ENCODE data around the gene VPS39.

Gene VPS39

DNA sequence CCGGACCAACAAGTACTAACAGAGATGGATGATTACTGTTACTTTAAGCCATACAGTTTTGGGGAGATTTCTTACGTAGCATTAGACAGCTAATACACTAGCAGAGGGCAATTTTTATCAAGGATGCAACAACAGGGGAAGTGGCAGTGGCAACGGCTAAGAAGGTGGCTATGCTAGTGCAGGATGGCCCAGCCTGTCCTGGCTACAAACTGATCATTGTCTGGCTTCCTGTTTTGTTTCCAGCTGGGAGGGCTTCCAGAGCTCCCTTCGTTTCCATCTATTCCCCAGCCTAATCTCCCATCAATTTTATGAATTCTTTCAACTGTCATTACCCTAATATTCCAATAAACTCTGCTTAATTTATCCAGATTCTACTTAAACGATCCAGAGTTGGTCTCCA is 35.6 kb downstream of the VPS39 start:
- TF ChIP-seq EZH2phosphoT487 (IDR thresholded peaks at IDR 0.05; ENCODE audit: borderline replicate concordance) (no peak), CTCF (conservative IDR thresholded peaks at IDR 0.05; ENCODE audit: low read length) (no peak)
- H3K36me3 ChIP-seq (ENCODE audit: insufficient read depth, low read length): peaks cover 68% of the 10 kb centered on the region; the same call in 1 of the 2 replicates
- H2AFZ ChIP-seq (ENCODE audit: low read length): no peak overlapping the region
- no peak overlapping the region for H3K4me3 ChIP-seq (ENCODE audit: low read length, poor library complexity, severe bottlenecking)
- H3K27me3 ChIP-seq (ENCODE audit: insufficient read depth, low read length, poor library complexity, severe bottlenecking): no peaks in the 10 kb centered on the region
- H3K4me1 ChIP-seq (ENCODE audit: insufficient read depth, low read length, poor library complexity, severe bottlenecking): no peaks in the 10 kb centered on the region
- no peaks in the 10 kb centered on the region for H3K9me3 ChIP-seq (ENCODE audit: insufficient read depth, low read depth, low read length)
- H3K79me2 ChIP-seq (ENCODE audit: insufficient read depth, low read length): no peaks in the 10 kb centered on the region
- H4K20me1 ChIP-seq (ENCODE audit: insufficient read depth, low read length, poor library complexity, severe bottlenecking): no peaks in the 10 kb centered on the region
- H3K9me2 ChIP-seq (replicated peaks; ENCODE audit: low read depth, low read length): no peaks in the 10 kb centered on the region
- no peak overlapping the region for H3K4me2 ChIP-seq (ENCODE audit: low read depth, low read length, poor library complexity, severe bottlenecking)
- no peak overlapping the region for H3K9ac ChIP-seq (ENCODE audit: low read depth, low read length, poor library complexity, severe bottlenecking)
- no peaks in the 10 kb centered on the region for H3F3A ChIP-seq (ENCODE audit: low read depth)

DNA sequence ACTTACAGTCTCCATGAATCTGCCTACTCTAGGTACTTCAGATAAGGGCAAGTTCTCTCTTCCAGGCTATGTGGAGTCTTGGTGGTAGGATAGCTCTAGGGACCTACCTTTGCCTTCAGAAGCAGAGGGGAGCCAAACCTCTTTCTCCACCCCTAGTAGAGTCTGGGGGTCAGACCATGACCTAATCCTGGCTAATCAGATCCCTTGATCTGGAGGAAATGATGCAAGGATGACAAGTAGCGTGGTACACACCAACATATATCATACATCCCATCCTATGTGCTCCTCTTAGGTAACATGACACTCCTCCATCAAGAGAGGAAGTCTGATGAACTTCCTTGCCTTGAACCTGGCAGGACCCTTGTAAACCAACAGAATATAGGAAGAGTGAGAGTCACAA is 36.3 kb downstream of the VPS39 start:
- TF ChIP-seq EZH2phosphoT487 (IDR thresholded peaks at IDR 0.05; ENCODE audit: borderline replicate concordance): no peak
- no peak for TF ChIP-seq CTCF (conservative IDR thresholded peaks at IDR 0.05; ENCODE audit: low read length)
- Histone ChIP-seq H3K9me3 (ENCODE audit: insufficient read depth, low read depth, low read length) (no peaks in the 10 kb centered on the region), H3K4me2 (ENCODE audit: low read depth, low read length, poor library complexity, severe bottlenecking) (no peak overlapping the region), H3K27me3 (ENCODE audit: insufficient read depth, low read length, poor library complexity, severe bottlenecking) (no peaks in the 10 kb centered on the region), H3K9me2 (replicated peaks; ENCODE audit: low read depth, low read length) (no peaks in the 10 kb centered on the region), H3K9ac (ENCODE audit: low read depth, low read length, poor library complexity, severe bottlenecking) (no peak overlapping the region), H3K4me1 (ENCODE audit: insufficient read depth, low read length, poor library complexity, severe bottlenecking) (no peaks in the 10 kb centered on the region), H3K36me3 (ENCODE audit: insufficient read depth, low read length) (peaks cover 72% of the 10 kb centered on the region; the same call in 1 of the 2 replicates), H2AFZ (ENCODE audit: low read length) (no peak overlapping the region), H4K20me1 (ENCODE audit: insufficient read depth, low read length, poor library complexity, severe bottlenecking) (no peaks in the 10 kb centered on the region), H3F3A (ENCODE audit: low read depth) (no peaks in the 10 kb centered on the region), H3K79me2 (ENCODE audit: insufficient read depth, low read length) (no peaks in the 10 kb centered on the region), H3K4me3 (ENCODE audit: low read length, poor library complexity, severe bottlenecking) (no peak overlapping the region)

- no peaks in the 10 kb centered on the region for H4K20me1 ChIP-seq (ENCODE audit: insufficient read depth, low read length, poor library complexity, severe bottlenecking)
- TF ChIP-seq EZH2phosphoT487 (IDR thresholded peaks at IDR 0.05; ENCODE audit: borderline replicate concordance) (no peak), CTCF (conservative IDR thresholded peaks at IDR 0.05; ENCODE audit: low read length) (no peak)
- no peaks in the 10 kb centered on the region for H3K79me2 ChIP-seq (ENCODE audit: insufficient read depth, low read length)
- no peaks in the 10 kb centered on the region for H3K9me3 ChIP-seq (ENCODE audit: insufficient read depth, low read depth, low read length)
- H3K9ac ChIP-seq (ENCODE audit: low read depth, low read length, poor library complexity, severe bottlenecking): no peak overlapping the region
- no peaks in the 10 kb centered on the region for H3F3A ChIP-seq (ENCODE audit: low read depth)
- no peak overlapping the region for H2AFZ ChIP-seq (ENCODE audit: low read length)
- H3K4me1 ChIP-seq (ENCODE audit: insufficient read depth, low read length, poor library complexity, severe bottlenecking): no peaks in the 10 kb centered on the region
- peaks cover 78% of the 10 kb centered on the region; the same call in 1 of the 2 replicates for H3K36me3 ChIP-seq (ENCODE audit: insufficient read depth, low read length)
- no peaks in the 10 kb centered on the region for H3K27me3 ChIP-seq (ENCODE audit: insufficient read depth, low read length, poor library complexity, severe bottlenecking)
- no peak overlapping the region for H3K4me2 ChIP-seq (ENCODE audit: low read depth, low read length, poor library complexity, severe bottlenecking)
- no peaks in the 10 kb centered on the region for H3K9me2 ChIP-seq (replicated peaks; ENCODE audit: low read depth, low read length)
- H3K4me3 ChIP-seq (ENCODE audit: low read length, poor library complexity, severe bottlenecking): no peak overlapping the region
Observed at GRCh38 chr15:42171122-42171521, 37.0 kb downstream of the VPS39 start.

All from Loucy (cell line).